ENCODE results near the gene ENTPD6. TPM values are rescaled to one million over a fixed set of nuclear protein-coding genes. Genes with fewer than 3 reads are reported as not detected.

Gene ENTPD6
- total RNA-seq, 3 donors from 2014 or later (not counting 1 experiment from before 2014, with no cell fraction given): 36.4 to 43.1 (median 41.4) TPM

DNA sequence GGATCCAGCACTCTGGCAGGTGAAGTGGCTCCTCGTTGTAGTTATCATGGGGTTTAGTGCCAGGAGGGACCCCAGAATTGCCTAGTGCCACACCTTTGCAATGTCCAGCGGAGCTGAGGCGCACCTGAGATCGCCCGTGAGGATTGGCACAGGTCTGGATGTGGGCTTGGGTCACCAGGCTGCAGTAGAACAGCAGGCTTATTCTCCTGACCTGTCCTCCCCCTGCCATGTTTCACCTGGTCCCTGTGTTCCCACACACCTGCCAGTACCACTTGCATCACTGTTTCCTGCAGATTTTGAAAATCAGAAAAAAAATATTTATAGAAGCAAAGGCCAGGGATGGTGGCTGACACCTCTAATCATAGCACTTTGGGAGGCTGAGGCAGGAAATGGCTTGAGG, 16.7 kb downstream of the ENTPD6 start:
- H3K27ac Mint-ChIP-seq: no peak overlapping the region
- H3K27me3 Mint-ChIP-seq (ENCODE audit: low read depth in 2 of 2): no peaks in the 10 kb centered on the region
- WGBS (ENCODE audit: insufficient coverage): 98% methylated on average over 5 of the region's 5 CpGs
- no peaks in the 10 kb centered on the region for H3K4me1 ChIP-seq (ENCODE audit: control insufficient read depth, insufficient read depth, low read length)
- no peaks in the 10 kb centered on the region for H3K4me1 Mint-ChIP-seq
- no peaks in the 10 kb centered on the region for H3K9me3 ChIP-seq (ENCODE audit: control insufficient read depth, insufficient read depth, low read length)
- H3K27ac ChIP-seq (ENCODE audit: low read length): no peak overlapping the region
- no peak overlapping the region for H3K4me3 Mint-ChIP-seq
- no peak for DNase-seq
- no peaks in the 10 kb centered on the region for H3K9me3 Mint-ChIP-seq
- ATAC-seq: no peak
- H3K4me3 ChIP-seq (ENCODE audit: low read length): no peak overlapping the region
- no peaks in the 10 kb centered on the region for H3K27me3 ChIP-seq (ENCODE audit: control insufficient read depth, insufficient read depth, low read length)
- TF ChIP-seq, protein P1, sequence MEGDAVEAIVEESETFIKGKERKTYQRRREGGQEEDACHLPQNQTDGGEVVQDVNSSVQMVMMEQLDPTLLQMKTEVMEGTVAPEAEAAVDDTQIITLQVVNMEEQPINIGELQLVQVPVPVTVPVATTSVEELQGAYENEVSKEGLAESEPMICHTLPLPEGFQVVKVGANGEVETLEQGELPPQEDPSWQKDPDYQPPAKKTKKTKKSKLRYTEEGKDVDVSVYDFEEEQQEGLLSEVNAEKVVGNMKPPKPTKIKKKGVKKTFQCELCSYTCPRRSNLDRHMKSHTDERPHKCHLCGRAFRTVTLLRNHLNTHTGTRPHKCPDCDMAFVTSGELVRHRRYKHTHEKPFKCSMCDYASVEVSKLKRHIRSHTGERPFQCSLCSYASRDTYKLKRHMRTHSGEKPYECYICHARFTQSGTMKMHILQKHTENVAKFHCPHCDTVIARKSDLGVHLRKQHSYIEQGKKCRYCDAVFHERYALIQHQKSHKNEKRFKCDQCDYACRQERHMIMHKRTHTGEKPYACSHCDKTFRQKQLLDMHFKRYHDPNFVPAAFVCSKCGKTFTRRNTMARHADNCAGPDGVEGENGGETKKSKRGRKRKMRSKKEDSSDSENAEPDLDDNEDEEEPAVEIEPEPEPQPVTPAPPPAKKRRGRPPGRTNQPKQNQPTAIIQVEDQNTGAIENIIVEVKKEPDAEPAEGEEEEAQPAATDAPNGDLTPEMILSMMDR (IDR thresholded peaks at IDR 0.05): no peak
- intact Hi-C loops (cut with micrococcal nuclease): no loop called here
- no peaks in the 10 kb centered on the region for H3K36me3 Mint-ChIP-seq
- peaks cover 31% of the 10 kb centered on the region for H3K36me3 ChIP-seq (ENCODE audit: control insufficient read depth, insufficient read depth, low read length)

DNA sequence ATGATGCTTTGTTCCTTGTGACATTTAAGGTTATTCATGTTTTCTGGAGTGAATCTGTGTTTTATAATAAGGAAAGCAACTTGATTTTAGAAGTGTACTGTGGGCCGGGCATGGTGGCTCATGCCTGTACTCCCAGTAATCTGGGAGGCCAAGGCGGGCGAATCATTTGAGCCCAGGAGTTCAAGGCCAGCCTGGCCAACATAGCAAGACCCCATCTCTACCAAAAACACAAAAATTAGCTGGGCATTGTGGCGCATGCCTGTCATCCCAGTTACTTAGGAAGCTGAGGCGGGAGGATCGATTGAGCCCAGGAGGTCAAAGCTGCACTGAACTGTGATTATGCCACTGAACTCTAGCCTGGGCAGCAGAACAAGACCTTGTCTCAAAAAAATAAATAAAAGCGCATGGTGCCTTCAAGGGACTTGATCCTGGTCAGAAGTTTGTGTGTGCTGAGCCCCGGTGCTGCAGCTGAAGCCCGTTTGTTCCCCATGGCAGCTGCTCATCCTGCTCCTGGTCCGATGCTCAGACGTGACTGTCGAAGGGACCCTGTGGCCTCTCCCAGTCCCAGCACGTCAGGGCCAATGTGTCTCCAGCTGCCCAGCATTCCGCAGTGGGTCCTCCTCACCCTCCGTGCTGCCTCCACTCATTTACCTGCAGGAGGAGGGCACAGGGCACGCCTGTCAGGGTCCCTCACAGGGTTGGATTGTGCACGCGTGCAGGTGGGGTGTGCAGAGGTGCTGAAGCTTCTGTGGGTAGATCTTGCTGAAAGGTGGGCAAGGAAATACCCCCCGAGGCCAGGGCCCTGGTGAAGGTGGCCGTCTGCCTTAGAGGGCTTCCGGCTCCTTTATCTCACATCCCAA, 18.3 kb downstream of the ENTPD6 start:
- H3K9me3 ChIP-seq (ENCODE audit: control insufficient read depth, insufficient read depth, low read length): no peaks in the 10 kb centered on the region
- Mint-ChIP-seq H3K36me3 (no peaks in the 10 kb centered on the region), H3K4me1 (no peaks in the 10 kb centered on the region), H3K4me3 (no peak overlapping the region), H3K27me3 (ENCODE audit: low read depth in 2 of 2) (no peaks in the 10 kb centered on the region), H3K9me3 (no peaks in the 10 kb centered on the region), H3K27ac (no peak overlapping the region)
- intact Hi-C loops (cut with micrococcal nuclease): no loop called here
- TF ChIP-seq, protein P1 (IDR thresholded peaks at IDR 0.05): no peak
- H3K4me1 ChIP-seq (ENCODE audit: control insufficient read depth, insufficient read depth, low read length): no peaks in the 10 kb centered on the region
- H3K27me3 ChIP-seq (ENCODE audit: control insufficient read depth, insufficient read depth, low read length): no peaks in the 10 kb centered on the region
- WGBS (ENCODE audit: insufficient coverage): 98% methylated on average over 21 of the region's 21 CpGs
- ATAC-seq (no peak), DNase-seq (no peak)
- H3K27ac ChIP-seq (ENCODE audit: low read length): no peak overlapping the region
- H3K36me3 ChIP-seq (ENCODE audit: control insufficient read depth, insufficient read depth, low read length): peaks cover 37% of the 10 kb centered on the region
- H3K4me3 ChIP-seq (ENCODE audit: low read length): no peak overlapping the region

DNA sequence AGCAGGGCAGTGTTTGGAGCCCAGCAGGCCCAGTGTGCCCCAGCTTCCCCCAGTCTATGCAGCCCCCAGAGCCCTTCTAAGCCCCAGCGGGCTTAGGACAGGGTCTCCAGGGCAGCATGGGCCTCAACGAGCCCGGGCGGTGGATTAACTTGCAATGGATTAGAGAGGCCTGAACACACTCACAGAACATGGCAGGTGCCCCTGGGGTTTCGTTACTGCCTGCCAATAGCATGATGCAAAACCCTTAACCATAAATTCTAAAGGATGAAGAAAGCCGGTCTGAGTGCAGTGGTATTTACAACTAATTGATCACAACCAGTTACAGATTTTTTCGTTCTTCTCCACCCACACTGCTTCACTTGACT, 18.9 kb downstream of the ENTPD6 start:
- H3K27ac ChIP-seq (ENCODE audit: low read length): no peak overlapping the region
- ATAC-seq (no peak), DNase-seq (no peak)
- Mint-ChIP-seq H3K36me3 (no peaks in the 10 kb centered on the region), H3K4me1 (no peaks in the 10 kb centered on the region), H3K27ac (no peak overlapping the region), H3K9me3 (no peaks in the 10 kb centered on the region), H3K4me3 (no peak overlapping the region), H3K27me3 (ENCODE audit: low read depth in 2 of 2) (no peaks in the 10 kb centered on the region)
- intact Hi-C loops (cut with micrococcal nuclease): no loop called here
- H3K4me1 ChIP-seq (ENCODE audit: control insufficient read depth, insufficient read depth, low read length): no peaks in the 10 kb centered on the region
- no peaks in the 10 kb centered on the region for H3K9me3 ChIP-seq (ENCODE audit: control insufficient read depth, insufficient read depth, low read length)
- no peak overlapping the region for H3K4me3 ChIP-seq (ENCODE audit: low read length)
- H3K27me3 ChIP-seq (ENCODE audit: control insufficient read depth, insufficient read depth, low read length): no peaks in the 10 kb centered on the region
- TF ChIP-seq, protein P1 (IDR thresholded peaks at IDR 0.05): no peak
- H3K36me3 ChIP-seq (ENCODE audit: control insufficient read depth, insufficient read depth, low read length): peaks cover 40% of the 10 kb centered on the region
- 96% methylated on average over 6 of the region's 7 CpGs for WGBS (ENCODE audit: insufficient coverage)

DNA sequence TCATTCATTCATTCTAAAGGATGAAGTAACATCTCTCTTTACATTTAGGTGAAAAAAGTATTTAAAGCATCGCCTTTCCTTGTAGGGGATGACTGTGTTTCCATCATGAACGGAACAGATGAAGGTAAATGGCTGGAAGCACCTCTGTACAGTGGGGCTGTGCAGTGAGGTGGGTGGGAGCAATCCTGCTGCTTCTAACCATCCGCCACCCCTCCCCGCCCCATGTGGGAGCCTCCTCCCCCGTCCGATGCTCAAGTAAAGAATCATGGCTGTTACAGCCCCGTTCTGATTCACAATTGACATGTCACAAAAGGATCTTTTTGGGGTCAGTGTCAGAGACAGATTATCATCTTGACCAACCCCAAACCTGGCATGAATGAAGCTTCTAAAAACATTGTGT, 19.3 kb downstream of the ENTPD6 start:
- no peaks in the 10 kb centered on the region for H3K27me3 Mint-ChIP-seq (ENCODE audit: low read depth in 2 of 2)
- intact Hi-C loops (cut with micrococcal nuclease): no loop called here
- no peaks in the 10 kb centered on the region for H3K9me3 Mint-ChIP-seq
- H3K27me3 ChIP-seq (ENCODE audit: control insufficient read depth, insufficient read depth, low read length): no peaks in the 10 kb centered on the region
- peaks cover 40% of the 10 kb centered on the region for H3K36me3 ChIP-seq (ENCODE audit: control insufficient read depth, insufficient read depth, low read length)
- no peak overlapping the region for H3K4me3 ChIP-seq (ENCODE audit: low read length)
- no peaks in the 10 kb centered on the region for H3K4me1 Mint-ChIP-seq
- H3K4me1 ChIP-seq (ENCODE audit: control insufficient read depth, insufficient read depth, low read length): no peaks in the 10 kb centered on the region
- TF ChIP-seq, protein P1 (IDR thresholded peaks at IDR 0.05): no peak
- no peak overlapping the region for H3K27ac ChIP-seq (ENCODE audit: low read length)
- ATAC-seq (no peak), DNase-seq (no peak)
- no peak overlapping the region for H3K27ac Mint-ChIP-seq
- no peak overlapping the region for H3K4me3 Mint-ChIP-seq
- no peaks in the 10 kb centered on the region for H3K9me3 ChIP-seq (ENCODE audit: control insufficient read depth, insufficient read depth, low read length)
- 92% methylated on average over 7 of the region's 7 CpGs for WGBS (ENCODE audit: insufficient coverage)
- no peaks in the 10 kb centered on the region for H3K36me3 Mint-ChIP-seq
